Measurements from ENCODE around the gene BIN1. TPM values are rescaled to one million over a fixed set of nuclear protein-coding genes. Genes with fewer than 3 reads are reported as not detected.

The BIN1 gene
- total RNA-seq, 1 donor from 2014 or later, result 50.2 TPM

DNA sequence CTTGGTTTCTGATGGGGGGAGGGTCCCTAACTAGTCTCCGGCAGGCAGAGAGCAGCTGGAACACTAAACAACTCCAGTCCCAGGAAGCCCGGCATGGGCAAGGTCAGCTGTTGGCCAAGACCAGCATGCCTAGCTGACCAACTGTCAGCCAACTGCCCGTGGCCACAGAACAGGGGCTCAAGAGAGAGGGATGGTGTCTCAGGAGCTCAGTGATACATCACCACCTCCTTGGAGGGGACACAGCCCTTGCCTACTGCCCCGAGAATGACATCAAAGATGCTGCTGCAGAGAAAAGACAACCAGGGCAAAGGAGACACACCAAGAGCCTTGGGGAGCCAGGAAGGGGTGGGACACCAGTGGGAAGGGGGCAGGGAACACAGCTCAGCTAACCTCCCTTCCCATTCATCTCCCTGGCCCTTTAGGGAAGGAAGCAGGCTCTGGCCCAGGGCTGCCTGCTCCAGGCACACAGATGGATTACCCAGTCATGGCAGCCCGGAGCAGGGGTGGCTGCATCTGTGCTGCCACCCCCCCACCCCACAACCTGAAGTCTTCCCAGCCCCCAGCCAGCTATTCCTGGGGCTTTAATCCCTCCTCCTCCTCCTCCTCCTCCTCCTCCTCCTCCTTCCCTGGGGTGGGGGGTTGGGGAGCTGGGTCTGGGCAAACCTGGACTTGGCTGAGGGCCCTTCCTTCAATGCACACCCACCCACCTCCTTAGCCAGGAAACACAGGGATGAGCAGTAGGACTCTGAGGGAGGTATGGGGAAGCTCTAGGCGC, 1.9 kb downstream of the BIN1 start:
- Mint-ChIP-seq H3K4me3 (ENCODE audit: unreplicated experiment) (peak overlapping the region; percentile 79), H3K4me1 (ENCODE audit: low read depth, unreplicated experiment) (peaks cover 32% of the 10 kb centered on the region), H3K27ac (ENCODE audit: unreplicated experiment) (no peak overlapping the region), H3K9me3 (ENCODE audit: unreplicated experiment) (no peaks in the 10 kb centered on the region), H3K27me3 (ENCODE audit: low read depth, unreplicated experiment) (no peaks in the 10 kb centered on the region), H3K36me3 (ENCODE audit: low read depth, unreplicated experiment) (peaks cover 10% of the 10 kb centered on the region)
- Histone ChIP-seq H3K9me3 (ENCODE audit: insufficient read depth, low read depth, low read length) (no peaks in the 10 kb centered on the region), H3K4me3 (ENCODE audit: insufficient read depth, low read depth, low read length) (peak overlapping the region; percentile 84), H3K27ac (ENCODE audit: low read depth, low read length) (no peak overlapping the region), H2AFZ (ENCODE audit: low read depth, low read length) (peak overlapping the region; percentile 92), H3K4me1 (ENCODE audit: insufficient read depth, low read length) (peaks cover 30% of the 10 kb centered on the region), H3K79me2 (ENCODE audit: insufficient read depth, low read length) (peaks cover 67% of the 10 kb centered on the region), H4K20me1 (ENCODE audit: insufficient read depth, low read length) (peaks cover 53% of the 10 kb centered on the region), H3K4me2 (ENCODE audit: low read length) (peak overlapping the region; percentile 96), H3K36me3 (ENCODE audit: insufficient read depth, low read length) (no peaks in the 10 kb centered on the region), H3K27me3 (ENCODE audit: insufficient read depth, low read length) (no peaks in the 10 kb centered on the region), H3K9ac (ENCODE audit: low read length) (peak overlapping the region; percentile 86)
- FAIRE-seq (no peak), DNase-seq (ENCODE audit: low read depth) (no peak)
- no peak for TF ChIP-seq EZH2 (IDR thresholded peaks at IDR 0.05; ENCODE audit: insufficient read depth, low read length)
- TF ChIP-seq, protein P1, sequence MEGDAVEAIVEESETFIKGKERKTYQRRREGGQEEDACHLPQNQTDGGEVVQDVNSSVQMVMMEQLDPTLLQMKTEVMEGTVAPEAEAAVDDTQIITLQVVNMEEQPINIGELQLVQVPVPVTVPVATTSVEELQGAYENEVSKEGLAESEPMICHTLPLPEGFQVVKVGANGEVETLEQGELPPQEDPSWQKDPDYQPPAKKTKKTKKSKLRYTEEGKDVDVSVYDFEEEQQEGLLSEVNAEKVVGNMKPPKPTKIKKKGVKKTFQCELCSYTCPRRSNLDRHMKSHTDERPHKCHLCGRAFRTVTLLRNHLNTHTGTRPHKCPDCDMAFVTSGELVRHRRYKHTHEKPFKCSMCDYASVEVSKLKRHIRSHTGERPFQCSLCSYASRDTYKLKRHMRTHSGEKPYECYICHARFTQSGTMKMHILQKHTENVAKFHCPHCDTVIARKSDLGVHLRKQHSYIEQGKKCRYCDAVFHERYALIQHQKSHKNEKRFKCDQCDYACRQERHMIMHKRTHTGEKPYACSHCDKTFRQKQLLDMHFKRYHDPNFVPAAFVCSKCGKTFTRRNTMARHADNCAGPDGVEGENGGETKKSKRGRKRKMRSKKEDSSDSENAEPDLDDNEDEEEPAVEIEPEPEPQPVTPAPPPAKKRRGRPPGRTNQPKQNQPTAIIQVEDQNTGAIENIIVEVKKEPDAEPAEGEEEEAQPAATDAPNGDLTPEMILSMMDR (IDR thresholded peaks at IDR 0.05; ENCODE audit: insufficient read depth, low read depth, low read length), result no peak

DNA sequence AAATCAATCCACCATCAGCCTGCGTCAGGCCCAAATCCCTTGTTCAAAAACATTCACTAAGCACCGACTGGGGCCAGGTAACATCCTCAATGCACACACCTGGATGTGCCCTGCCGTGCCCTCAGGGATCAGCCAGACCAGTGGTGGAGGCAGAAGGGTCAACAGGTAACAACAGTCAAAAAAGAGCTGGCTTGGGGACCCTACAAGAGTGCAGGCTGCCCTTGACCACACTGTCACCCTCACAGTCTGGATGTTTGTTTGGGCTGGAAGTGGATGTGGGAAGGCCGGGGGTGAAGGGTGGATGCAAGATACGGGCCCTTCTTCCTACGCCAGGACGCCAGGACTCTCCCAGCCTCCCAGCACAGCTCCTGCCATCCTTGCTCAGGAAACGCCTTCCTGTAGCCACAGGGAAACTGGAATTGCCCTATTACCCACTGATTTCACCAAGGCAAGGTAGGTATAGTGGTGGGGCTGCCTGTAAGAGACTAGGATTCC, 2.7 kb downstream of the BIN1 start:
- peaks cover 33% of the 10 kb centered on the region for H3K4me1 Mint-ChIP-seq (ENCODE audit: low read depth, unreplicated experiment)

More for the DNA sequence above, 2.7 kb downstream of the BIN1 start:
- H3K36me3 Mint-ChIP-seq (ENCODE audit: low read depth, unreplicated experiment), result peaks cover 10% of the 10 kb centered on the region
- Histone ChIP-seq H3K4me1 (ENCODE audit: insufficient read depth, low read length) (peaks cover 26% of the 10 kb centered on the region), H3K79me2 (ENCODE audit: insufficient read depth, low read length) (peaks cover 73% of the 10 kb centered on the region), H3K9ac (ENCODE audit: low read length) (no peak overlapping the region), H3K27me3 (ENCODE audit: insufficient read depth, low read length) (no peaks in the 10 kb centered on the region), H2AFZ (ENCODE audit: low read depth, low read length) (no peak overlapping the region), H3K4me2 (ENCODE audit: low read length) (peak overlapping the region; percentile 96), H3K9me3 (ENCODE audit: insufficient read depth, low read depth, low read length) (no peaks in the 10 kb centered on the region), H4K20me1 (ENCODE audit: insufficient read depth, low read length) (peaks cover 56% of the 10 kb centered on the region), H3K36me3 (ENCODE audit: insufficient read depth, low read length) (no peaks in the 10 kb centered on the region), H3K4me3 (ENCODE audit: insufficient read depth, low read depth, low read length) (no peak overlapping the region), H3K27ac (ENCODE audit: low read depth, low read length) (no peak overlapping the region)
- no peaks in the 10 kb centered on the region for H3K9me3 Mint-ChIP-seq (ENCODE audit: unreplicated experiment)
- no peak overlapping the region for H3K27ac Mint-ChIP-seq (ENCODE audit: unreplicated experiment)
- DNase-seq (ENCODE audit: low read depth) (no peak), FAIRE-seq (no peak)
- no peaks in the 10 kb centered on the region for H3K27me3 Mint-ChIP-seq (ENCODE audit: low read depth, unreplicated experiment)
- TF ChIP-seq, protein P1 (IDR thresholded peaks at IDR 0.05; ENCODE audit: insufficient read depth, low read depth, low read length), result no peak
- no peak for TF ChIP-seq EZH2 (IDR thresholded peaks at IDR 0.05; ENCODE audit: insufficient read depth, low read length)
- peak overlapping the region; percentile 79 for H3K4me3 Mint-ChIP-seq (ENCODE audit: unreplicated experiment)

All from astrocyte (in vitro differentiated cells and primary cell).